ENCODE measurements around the gene PRKN. TPM values are rescaled to one million over a fixed set of nuclear protein-coding genes. Genes with fewer than 3 reads are reported as not detected.

PRKN gene
- total RNA-seq, 1 experiment from 2014 or later, result 0.34 TPM

DNA sequence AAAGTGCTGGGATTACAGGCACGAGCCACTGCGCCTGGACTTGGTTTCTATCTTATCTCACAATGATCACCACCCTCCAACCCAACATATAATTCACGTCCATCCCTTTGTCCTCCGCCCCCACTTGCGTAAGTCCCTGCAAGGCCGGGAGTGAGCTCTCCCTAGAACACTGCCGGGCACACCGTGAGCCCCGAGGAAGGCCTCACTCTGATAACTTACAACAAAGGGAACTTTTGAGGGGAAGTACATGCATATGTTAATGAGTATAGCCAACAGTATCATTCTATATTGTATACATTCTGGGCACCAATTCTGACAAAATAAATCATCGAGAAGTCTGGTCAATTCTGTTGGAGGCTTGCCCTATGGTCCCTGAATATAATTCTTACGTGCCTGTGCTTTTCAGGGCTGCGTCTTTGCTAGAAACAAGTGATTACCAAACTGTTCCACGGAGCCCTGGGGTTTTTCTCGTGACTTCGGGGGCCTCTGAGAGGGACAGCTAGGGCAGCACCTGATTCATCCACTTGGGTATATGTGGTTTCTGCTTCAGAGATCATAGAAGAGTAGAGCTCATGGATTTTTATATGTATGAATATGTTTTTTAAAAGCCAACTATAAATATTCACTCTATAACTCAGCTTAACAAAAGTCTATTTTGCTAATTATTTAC, 983.9 kb downstream of the PRKN start:
- ChIA-PET CTCF (no interaction called here), POLR2A (no interaction called here)
- H3K9me3 Mint-ChIP-seq (ENCODE audit: unreplicated experiment), result no peaks in the 10 kb centered on the region
- TF ChIP-seq, protein P1, sequence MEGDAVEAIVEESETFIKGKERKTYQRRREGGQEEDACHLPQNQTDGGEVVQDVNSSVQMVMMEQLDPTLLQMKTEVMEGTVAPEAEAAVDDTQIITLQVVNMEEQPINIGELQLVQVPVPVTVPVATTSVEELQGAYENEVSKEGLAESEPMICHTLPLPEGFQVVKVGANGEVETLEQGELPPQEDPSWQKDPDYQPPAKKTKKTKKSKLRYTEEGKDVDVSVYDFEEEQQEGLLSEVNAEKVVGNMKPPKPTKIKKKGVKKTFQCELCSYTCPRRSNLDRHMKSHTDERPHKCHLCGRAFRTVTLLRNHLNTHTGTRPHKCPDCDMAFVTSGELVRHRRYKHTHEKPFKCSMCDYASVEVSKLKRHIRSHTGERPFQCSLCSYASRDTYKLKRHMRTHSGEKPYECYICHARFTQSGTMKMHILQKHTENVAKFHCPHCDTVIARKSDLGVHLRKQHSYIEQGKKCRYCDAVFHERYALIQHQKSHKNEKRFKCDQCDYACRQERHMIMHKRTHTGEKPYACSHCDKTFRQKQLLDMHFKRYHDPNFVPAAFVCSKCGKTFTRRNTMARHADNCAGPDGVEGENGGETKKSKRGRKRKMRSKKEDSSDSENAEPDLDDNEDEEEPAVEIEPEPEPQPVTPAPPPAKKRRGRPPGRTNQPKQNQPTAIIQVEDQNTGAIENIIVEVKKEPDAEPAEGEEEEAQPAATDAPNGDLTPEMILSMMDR (IDR thresholded peaks at IDR 0.05; ENCODE audit: insufficient read depth in 1 of 2, low read depth in 1 of 2, low read length in 1 of 2, severe bottlenecking in 1 of 2, unreplicated experiment in 1 of 2), result no peak
- H3K27ac Mint-ChIP-seq (ENCODE audit: unreplicated experiment), result no peak overlapping the region
- H3K36me3 Mint-ChIP-seq (ENCODE audit: insufficient read depth, unreplicated experiment), result no peaks in the 10 kb centered on the region
- H3K4me1 Mint-ChIP-seq (ENCODE audit: low read depth, unreplicated experiment), result no peaks in the 10 kb centered on the region
- intact Hi-C loops (cut with micrococcal nuclease; ENCODE audit: unreplicated experiment), result no loop called here
- H3K4me1 ChIP-seq, result no peaks in the 10 kb centered on the region
- H3K4me3 ChIP-seq (ENCODE audit: low read depth, low read length), result no peak overlapping the region
- no peaks in the 10 kb centered on the region for H3K9me3 ChIP-seq
- H3K4me3 Mint-ChIP-seq (ENCODE audit: unreplicated experiment), result no peak overlapping the region
- no peaks in the 10 kb centered on the region for H3K27me3 ChIP-seq (replicated peaks; ENCODE audit: control insufficient read depth, insufficient read depth, low read length)
- no peaks in the 10 kb centered on the region for H3K36me3 ChIP-seq (ENCODE audit: control insufficient read depth, insufficient read depth, low read length)
- no TSS peak for BruUV-seq (replicated peaks)
- no peaks in the 10 kb centered on the region for H3K27me3 Mint-ChIP-seq (ENCODE audit: insufficient read depth, unreplicated experiment)
- DNase-seq, result no peak

DNA sequence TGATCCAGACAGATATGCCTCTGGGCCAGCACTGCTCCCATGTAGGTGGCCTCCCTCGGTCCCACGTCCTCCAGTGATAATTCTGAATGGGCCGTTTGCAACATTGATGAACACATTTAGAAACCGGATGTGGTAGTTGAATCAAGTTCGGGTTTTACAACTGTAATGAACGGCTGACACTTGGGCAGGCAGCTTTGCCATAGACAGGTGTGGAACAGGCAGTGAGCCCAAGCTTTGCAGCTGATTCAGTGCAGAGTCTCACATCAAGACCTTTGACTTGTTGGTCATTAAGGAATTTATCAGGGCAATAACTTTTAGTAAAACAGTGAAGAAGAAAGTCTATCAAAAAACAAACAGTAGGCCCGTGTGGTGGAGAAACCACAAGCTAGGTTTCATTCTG, 987.1 kb downstream of the PRKN start:
- Histone ChIP-seq H3K27me3 (replicated peaks; ENCODE audit: control insufficient read depth, insufficient read depth, low read length) (no peaks in the 10 kb centered on the region), H3K9me3 (no peaks in the 10 kb centered on the region), H3K36me3 (ENCODE audit: control insufficient read depth, insufficient read depth, low read length) (no peaks in the 10 kb centered on the region), H3K4me1 (no peaks in the 10 kb centered on the region), H3K4me3 (ENCODE audit: low read depth, low read length) (no peak overlapping the region)
- H3K4me3 Mint-ChIP-seq (ENCODE audit: unreplicated experiment), result no peak overlapping the region
- CTCF ChIA-PET, result no interaction called here
- H3K36me3 Mint-ChIP-seq (ENCODE audit: insufficient read depth, unreplicated experiment), result no peaks in the 10 kb centered on the region
- H3K27ac Mint-ChIP-seq (ENCODE audit: unreplicated experiment), result no peak overlapping the region
- POLR2A ChIA-PET, result no interaction called here
- no peaks in the 10 kb centered on the region for H3K9me3 Mint-ChIP-seq (ENCODE audit: unreplicated experiment)
- TF ChIP-seq, protein P1 (IDR thresholded peaks at IDR 0.05; ENCODE audit: insufficient read depth in 1 of 2, low read depth in 1 of 2, low read length in 1 of 2, severe bottlenecking in 1 of 2, unreplicated experiment in 1 of 2), result no peak
- intact Hi-C loops (cut with micrococcal nuclease; ENCODE audit: unreplicated experiment), result no loop called here
- H3K4me1 Mint-ChIP-seq (ENCODE audit: low read depth, unreplicated experiment), result no peaks in the 10 kb centered on the region
- peaks cover 7% of the 10 kb centered on the region for H3K27me3 Mint-ChIP-seq (ENCODE audit: insufficient read depth, unreplicated experiment)
- no TSS peak for BruUV-seq (replicated peaks)
- no peak for DNase-seq

DNA sequence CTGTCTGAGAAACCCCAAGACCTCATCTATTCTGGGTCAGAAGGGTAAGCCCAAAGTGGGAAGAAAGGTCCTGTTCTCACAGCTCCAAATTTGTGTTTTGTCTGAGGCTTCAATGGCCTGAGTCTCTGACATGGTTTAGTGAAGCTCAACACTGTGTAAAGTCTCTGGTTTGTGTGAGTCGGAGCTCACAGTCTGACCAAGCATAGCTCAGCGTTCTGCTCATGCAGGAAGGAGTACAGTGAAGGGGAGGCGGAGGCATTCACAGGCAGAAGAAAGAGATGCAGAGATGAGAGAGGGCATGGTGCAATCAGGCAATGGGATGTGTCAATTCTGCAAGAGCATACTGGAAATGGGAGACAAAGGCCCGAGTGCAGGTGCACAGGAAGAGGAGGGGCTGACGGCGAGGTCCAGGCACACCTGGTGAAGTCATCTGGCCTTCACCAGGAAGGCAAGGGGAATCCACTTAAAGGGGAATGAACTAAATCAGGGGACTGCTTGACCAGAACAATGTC, 990.7 kb downstream of the PRKN start:
- no peaks in the 10 kb centered on the region for H3K27me3 ChIP-seq (replicated peaks; ENCODE audit: control insufficient read depth, insufficient read depth, low read length)
- ChIA-PET CTCF (no interaction called here), POLR2A (no interaction called here)
- intact Hi-C loops (cut with micrococcal nuclease; ENCODE audit: unreplicated experiment), result no loop called here
- H3K4me1 Mint-ChIP-seq (ENCODE audit: low read depth, unreplicated experiment), result no peaks in the 10 kb centered on the region
- TF ChIP-seq, protein P1 (IDR thresholded peaks at IDR 0.05; ENCODE audit: insufficient read depth in 1 of 2, low read depth in 1 of 2, low read length in 1 of 2, severe bottlenecking in 1 of 2, unreplicated experiment in 1 of 2), result no peak
- no peak overlapping the region for H3K4me3 ChIP-seq (ENCODE audit: low read depth, low read length)
- DNase-seq, result no peak
- no TSS peak for BruUV-seq (replicated peaks)
- H3K4me1 ChIP-seq, result no peaks in the 10 kb centered on the region
- no peak overlapping the region for H3K4me3 Mint-ChIP-seq (ENCODE audit: unreplicated experiment)
- H3K9me3 Mint-ChIP-seq (ENCODE audit: unreplicated experiment), result no peaks in the 10 kb centered on the region
- no peaks in the 10 kb centered on the region for H3K36me3 ChIP-seq (ENCODE audit: control insufficient read depth, insufficient read depth, low read length)
- H3K9me3 ChIP-seq, result no peaks in the 10 kb centered on the region
- peaks cover 7% of the 10 kb centered on the region for H3K27me3 Mint-ChIP-seq (ENCODE audit: insufficient read depth, unreplicated experiment)
- H3K36me3 Mint-ChIP-seq (ENCODE audit: insufficient read depth, unreplicated experiment), result no peaks in the 10 kb centered on the region
- H3K27ac Mint-ChIP-seq (ENCODE audit: unreplicated experiment), result no peak overlapping the region
